Measurements from ENCODE around the gene BBOF1.

The BBOF1 gene

GRCh38 chr14:74085047-74085637 is 66.0 kb downstream of the BBOF1 start:
- H3K4ac ChIP-seq (ENCODE audit: low read length), result no peak overlapping the region
- no peaks in the 10 kb centered on the region for H3K79me1 ChIP-seq (ENCODE audit: low read depth, low read length)

GRCh38 chr14:74085828-74086227 is 66.7 kb downstream of the BBOF1 start:
- no CpG with 5 or more reads among the region's 1 CpG for WGBS, 2 donors (ENCODE audit: extremely low coverage in 2 of 2, insufficient read length in 2 of 2, insufficient replicate concordance in 1 of 2)
- Histone ChIP-seq H2AFZ (ENCODE audit: low read length) (peak overlapping the region; percentile 86), H2BK5ac (ENCODE audit: low read length) (no peak overlapping the region)

More at GRCh38 chr14:74085047-74085637, 66.0 kb downstream of the BBOF1 start:
- H3K18ac ChIP-seq (ENCODE audit: low read length), result no peak overlapping the region
- no peak overlapping the region for H2AK5ac ChIP-seq (ENCODE audit: low read depth, low read length)
- no peaks in the 10 kb centered on the region for H3K9me3 ChIP-seq (replicated peaks in 1 of 2; ENCODE audit: control insufficient read depth in 2 of 2, insufficient read depth in 1 of 2, low read depth in 1 of 2, low read length in 2 of 2)
- H4K8ac ChIP-seq (ENCODE audit: low read depth, low read length), result no peak overlapping the region
- H4K91ac ChIP-seq (ENCODE audit: low read depth, low read length, poor library complexity), result no peak overlapping the region
- H3K36me3 ChIP-seq (replicated peaks in 1 of 2; ENCODE audit: control insufficient read depth in 2 of 2, insufficient read depth in 2 of 2, low read length in 2 of 2), result no peaks in the 10 kb centered on the region
- no peak overlapping the region for H3K14ac ChIP-seq (ENCODE audit: low read length)
- H3K4me3 ChIP-seq (ENCODE audit: low read length in 2 of 2), result peak overlapping the region; percentile 79 to 90
- H2BK120ac ChIP-seq (ENCODE audit: low read depth, low read length), result no peak overlapping the region
- no peak overlapping the region for H2BK5ac ChIP-seq (ENCODE audit: low read length)
- H3K23ac ChIP-seq (ENCODE audit: low read depth, low read length, poor library complexity), result no peak overlapping the region
- no CpG with 5 or more reads among the region's 26 CpGs for WGBS, 2 donors (ENCODE audit: extremely low coverage in 2 of 2, insufficient read length in 2 of 2, insufficient replicate concordance in 1 of 2)
- H3K4me1 ChIP-seq (ENCODE audit: control insufficient read depth in 2 of 2, insufficient read depth in 1 of 2, low read depth in 1 of 2, low read length in 2 of 2), result peaks cover 2 to 10% of the 10 kb centered on the region in 2 donors
- peak overlapping the region; percentile 67 for H3K9ac ChIP-seq (ENCODE audit: low read depth, low read length, poor library complexity)
- peak overlapping the region; percentile 57 for H3K4me2 ChIP-seq (ENCODE audit: insufficient read depth, low read length, poor library complexity, severe bottlenecking)
- peak; percentile 35 for DNase-seq (ENCODE audit: low spot score)
- H2AFZ ChIP-seq (ENCODE audit: low read length), result peak overlapping the region; percentile 86
- no peak overlapping the region for H2BK15ac ChIP-seq (ENCODE audit: low read length)
- H3K27ac ChIP-seq (replicated peaks; ENCODE audit: low read length), result peak overlapping the region; percentile 3
- no peak overlapping the region for H2BK12ac ChIP-seq (ENCODE audit: low read length)
- H3K27me3 ChIP-seq (ENCODE audit: control insufficient read depth in 3 of 3, insufficient read depth in 3 of 3, low read depth in 1 of 3, low read length in 3 of 3), result no peaks in the 10 kb centered on the region

GRCh38 chr14:74089251-74090020 is 70.3 kb downstream of the BBOF1 start:
- H2BK12ac ChIP-seq (ENCODE audit: low read length), result no peak overlapping the region
- H3K79me1 ChIP-seq (ENCODE audit: low read depth, low read length), result no peaks in the 10 kb centered on the region
- H3K9me3 ChIP-seq (replicated peaks in 1 of 2; ENCODE audit: control insufficient read depth in 2 of 2, insufficient read depth in 1 of 2, low read depth in 1 of 2, low read length in 2 of 2), result no peaks in the 10 kb centered on the region
- no CpG with 5 or more reads among the region's 8 CpGs for WGBS, 2 donors (ENCODE audit: extremely low coverage in 2 of 2, insufficient read length in 2 of 2, insufficient replicate concordance in 1 of 2)
- H3K23ac ChIP-seq (ENCODE audit: low read depth, low read length, poor library complexity), result no peak overlapping the region
- peaks cover 0 to 4% of the 10 kb centered on the region in 2 donors for H3K4me1 ChIP-seq (ENCODE audit: control insufficient read depth in 2 of 2, insufficient read depth in 1 of 2, low read depth in 1 of 2, low read length in 2 of 2)
- H2AFZ ChIP-seq (ENCODE audit: low read length), result no peak overlapping the region
- no peak overlapping the region for H2BK120ac ChIP-seq (ENCODE audit: low read depth, low read length)
- DNase-seq (ENCODE audit: low spot score), result no peak
- no peak overlapping the region for H2BK5ac ChIP-seq (ENCODE audit: low read length)
- no peak overlapping the region for H3K9ac ChIP-seq (ENCODE audit: low read depth, low read length, poor library complexity)
- no peak overlapping the region for H2AK5ac ChIP-seq (ENCODE audit: low read depth, low read length)
- no peak overlapping the region for H3K4ac ChIP-seq (ENCODE audit: low read length)
- no peak overlapping the region for H2BK15ac ChIP-seq (ENCODE audit: low read length)
- no peaks in the 10 kb centered on the region for H3K27me3 ChIP-seq (ENCODE audit: control insufficient read depth in 3 of 3, insufficient read depth in 3 of 3, low read depth in 1 of 3, low read length in 3 of 3)
- no peak overlapping the region for H3K4me2 ChIP-seq (ENCODE audit: insufficient read depth, low read length, poor library complexity, severe bottlenecking)
- no peak overlapping the region for H3K14ac ChIP-seq (ENCODE audit: low read length)
- peaks cover 2 to 21% of the 10 kb centered on the region in 2 donors for H3K36me3 ChIP-seq (replicated peaks in 1 of 2; ENCODE audit: control insufficient read depth in 2 of 2, insufficient read depth in 2 of 2, low read length in 2 of 2)
- no peak overlapping the region for H4K8ac ChIP-seq (ENCODE audit: low read depth, low read length)
- H3K27ac ChIP-seq (replicated peaks; ENCODE audit: low read length), result no peak overlapping the region
- H3K4me3 ChIP-seq (ENCODE audit: low read length in 2 of 2), result no peak overlapping the region
- H4K91ac ChIP-seq (ENCODE audit: low read depth, low read length, poor library complexity), result no peak overlapping the region
- no peak overlapping the region for H3K18ac ChIP-seq (ENCODE audit: low read length)

More at GRCh38 chr14:74085828-74086227, 66.7 kb downstream of the BBOF1 start:
- peaks cover 0 to 2% of the 10 kb centered on the region in 2 donors for H3K36me3 ChIP-seq (replicated peaks in 1 of 2; ENCODE audit: control insufficient read depth in 2 of 2, insufficient read depth in 2 of 2, low read length in 2 of 2)
- H3K4me3 ChIP-seq (ENCODE audit: low read length in 2 of 2), result peak overlapping the region in 1 of 2 donors; percentile 79
- no peaks in the 10 kb centered on the region for H3K9me3 ChIP-seq (replicated peaks in 1 of 2; ENCODE audit: control insufficient read depth in 2 of 2, insufficient read depth in 1 of 2, low read depth in 1 of 2, low read length in 2 of 2)
- no peak overlapping the region for H2BK120ac ChIP-seq (ENCODE audit: low read depth, low read length)
- no peak overlapping the region for H2AK5ac ChIP-seq (ENCODE audit: low read depth, low read length)
- no peaks in the 10 kb centered on the region for H3K27me3 ChIP-seq (ENCODE audit: control insufficient read depth in 3 of 3, insufficient read depth in 3 of 3, low read depth in 1 of 3, low read length in 3 of 3)
- no peak overlapping the region for H3K14ac ChIP-seq (ENCODE audit: low read length)
- DNase-seq (ENCODE audit: low spot score), result no peak
- H4K8ac ChIP-seq (ENCODE audit: low read depth, low read length), result no peak overlapping the region
- no peak overlapping the region for H3K9ac ChIP-seq (ENCODE audit: low read depth, low read length, poor library complexity)
- H3K4me1 ChIP-seq (ENCODE audit: control insufficient read depth in 2 of 2, insufficient read depth in 1 of 2, low read depth in 1 of 2, low read length in 2 of 2), result peaks cover 2 to 10% of the 10 kb centered on the region in 2 donors
- no peaks in the 10 kb centered on the region for H3K79me1 ChIP-seq (ENCODE audit: low read depth, low read length)
- H3K18ac ChIP-seq (ENCODE audit: low read length), result no peak overlapping the region
- H2BK15ac ChIP-seq (ENCODE audit: low read length), result no peak overlapping the region
- H3K27ac ChIP-seq (replicated peaks; ENCODE audit: low read length), result no peak overlapping the region
- no peak overlapping the region for H4K91ac ChIP-seq (ENCODE audit: low read depth, low read length, poor library complexity)
- H3K4ac ChIP-seq (ENCODE audit: low read length), result no peak overlapping the region
- no peak overlapping the region for H3K23ac ChIP-seq (ENCODE audit: low read depth, low read length, poor library complexity)
- H2BK12ac ChIP-seq (ENCODE audit: low read length), result no peak overlapping the region
- H3K4me2 ChIP-seq (ENCODE audit: insufficient read depth, low read length, poor library complexity, severe bottlenecking), result no peak overlapping the region

GRCh38 chr14:74105381-74105780 is 86.2 kb downstream of the BBOF1 start:
- Histone ChIP-seq H4K91ac (ENCODE audit: low read depth, low read length, poor library complexity) (no peak overlapping the region), H3K4me1 (ENCODE audit: control insufficient read depth in 2 of 2, insufficient read depth in 1 of 2, low read depth in 1 of 2, low read length in 2 of 2) (no peaks in the 10 kb centered on the region)

More at GRCh38 chr14:74105381-74105780, 86.2 kb downstream of the BBOF1 start:
- Histone ChIP-seq H3K27me3 (ENCODE audit: control insufficient read depth in 3 of 3, insufficient read depth in 3 of 3, low read depth in 1 of 3, low read length in 3 of 3) (no peaks in the 10 kb centered on the region), H4K8ac (ENCODE audit: low read depth, low read length) (no peak overlapping the region), H3K4me2 (ENCODE audit: insufficient read depth, low read length, poor library complexity, severe bottlenecking) (no peak overlapping the region), H3K79me1 (ENCODE audit: low read depth, low read length) (peaks cover 3% of the 10 kb centered on the region), H2BK120ac (ENCODE audit: low read depth, low read length) (no peak overlapping the region), H3K36me3 (replicated peaks in 1 of 2; ENCODE audit: control insufficient read depth in 2 of 2, insufficient read depth in 2 of 2, low read length in 2 of 2) (peaks cover 4 to 65% of the 10 kb centered on the region in 2 donors), H2BK15ac (ENCODE audit: low read length) (no peak overlapping the region), H3K18ac (ENCODE audit: low read length) (no peak overlapping the region), H3K14ac (ENCODE audit: low read length) (no peak overlapping the region), H3K4ac (ENCODE audit: low read length) (no peak overlapping the region), H2AK5ac (ENCODE audit: low read depth, low read length) (no peak overlapping the region), H3K4me3 (ENCODE audit: low read length in 2 of 2) (no peak overlapping the region), H2BK5ac (ENCODE audit: low read length) (no peak overlapping the region), H3K23ac (ENCODE audit: low read depth, low read length, poor library complexity) (no peak overlapping the region), H2BK12ac (ENCODE audit: low read length) (no peak overlapping the region), H3K9me3 (replicated peaks in 1 of 2; ENCODE audit: control insufficient read depth in 2 of 2, insufficient read depth in 1 of 2, low read depth in 1 of 2, low read length in 2 of 2) (no peaks in the 10 kb centered on the region), H2AFZ (ENCODE audit: low read length) (no peak overlapping the region), H3K9ac (ENCODE audit: low read depth, low read length, poor library complexity) (no peak overlapping the region), H3K27ac (replicated peaks; ENCODE audit: low read length) (no peak overlapping the region)
- DNase-seq (ENCODE audit: low spot score), result no peak
- WGBS, 2 donors (ENCODE audit: extremely low coverage in 2 of 2, insufficient read length in 2 of 2, insufficient replicate concordance in 1 of 2), result no CpG with 5 or more reads among the region's 2 CpGs
